ENCODE measurements around the gene ARHGDIA.

GRCh38 chr17:81917565-81918332 is 46.6 kb upstream of the ARHGDIA start, which contains the start of gene SIRT7:
- TF ChIP-seq CTCF (IDR thresholded peaks at IDR 0.05; ENCODE audit: insufficient read depth, low read length) (no peak), POLR2AphosphoS5 (IDR thresholded peaks at IDR 0.05; ENCODE audit: low read depth) (peak; percentile 60; the same call in 1 of the 2 replicates), REST (IDR thresholded peaks at IDR 0.05; ENCODE audit: insufficient replicate concordance, low read depth) (peak; percentile 40), GABPA (IDR thresholded peaks at IDR 0.05; ENCODE audit: low read depth) (no peak), SPI1 (IDR thresholded peaks at IDR 0.05; ENCODE audit: borderline replicate concordance, low read depth) (no peak)

Data from HL-60 (cell line).